ENCODE results near the gene STAG1. TPM values are rescaled to one million over a fixed set of nuclear protein-coding genes. Genes with fewer than 3 reads are reported as not detected.
A peak's percentile ranks its signal among the peaks of the same experiment; 100 is the strongest.
"Not testable (repeated sequence)": the region's sequence is repeated elsewhere in the genome, so short reads cannot be mapped to it uniquely, and the experiment has no call there.

STAG1 gene
- total RNA-seq, 2 experiments from 2014 or later, result 28.0 to 29.7 TPM

DNA sequence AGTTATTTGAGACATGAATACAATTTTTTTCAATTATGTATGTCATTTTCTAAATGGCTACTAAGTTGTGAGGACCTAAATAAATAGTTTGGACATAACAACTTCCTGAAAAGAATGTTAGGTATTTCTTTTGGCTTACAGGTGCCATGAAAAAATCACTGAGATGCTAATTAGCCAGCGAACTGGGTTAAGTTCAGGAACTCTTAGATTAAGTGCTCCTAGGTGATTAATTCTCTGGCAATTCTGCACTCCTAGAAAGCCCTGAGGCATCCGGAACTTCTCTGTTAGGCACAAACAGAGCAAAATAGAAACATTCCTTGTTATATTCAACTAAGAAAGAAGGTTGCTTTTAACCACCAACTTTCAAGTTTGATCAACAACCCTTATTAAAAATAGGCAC, 192.3 kb downstream of the STAG1 start:
- intact Hi-C loops (cut with micrococcal nuclease), result no loop called here
- no peak overlapping the region for H3K4me3 Mint-ChIP-seq
- no peak for DNase-seq
- H3K9me3 Mint-ChIP-seq, result no peaks in the 10 kb centered on the region
- CTCF ChIA-PET, result no interaction called here
- no peak overlapping the region for H3K27ac Mint-ChIP-seq
- no peaks in the 10 kb centered on the region for H3K4me1 Mint-ChIP-seq (ENCODE audit: low read depth)
- H3K27me3 Mint-ChIP-seq (ENCODE audit: low read depth), result no peaks in the 10 kb centered on the region
- peaks cover 10% of the 10 kb centered on the region for H3K36me3 Mint-ChIP-seq (ENCODE audit: low read depth)

DNA sequence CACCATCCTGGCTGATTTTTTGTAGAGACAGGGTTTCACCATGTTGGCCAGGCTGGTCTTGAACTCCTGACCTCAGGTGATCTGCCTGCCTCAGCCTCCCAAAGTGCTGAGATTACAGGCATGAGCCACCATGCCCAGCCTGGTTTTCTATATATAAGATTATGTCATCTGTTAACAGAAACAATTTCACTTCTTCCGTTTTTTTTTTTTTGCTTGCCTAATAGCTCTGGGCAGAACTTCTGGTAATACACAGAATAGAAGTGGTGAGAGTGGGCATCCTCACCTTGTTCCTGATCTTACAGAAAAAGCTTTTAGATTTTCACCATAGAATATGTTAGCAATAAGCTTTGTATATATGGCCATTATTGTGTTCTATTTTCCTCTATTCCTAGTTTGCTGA, 202.7 kb downstream of the STAG1 start:
- H3K4me3 Mint-ChIP-seq; CTCF ChIA-PET; H3K9me3 Mint-ChIP-seq; H3K27me3 Mint-ChIP-seq (ENCODE audit: low read depth); H3K27ac Mint-ChIP-seq; DNase-seq: not testable (repeated sequence)
- H3K4me1 Mint-ChIP-seq (ENCODE audit: low read depth), result peaks cover 20% of the 10 kb centered on the region
- peaks cover 17% of the 10 kb centered on the region for H3K36me3 Mint-ChIP-seq (ENCODE audit: low read depth)
- intact Hi-C loops (cut with micrococcal nuclease), result loop anchor here (5.0 kb wide), 1 partner anchor 352 kb away; the partner anchor contains the start of gene MSL2

DNA sequence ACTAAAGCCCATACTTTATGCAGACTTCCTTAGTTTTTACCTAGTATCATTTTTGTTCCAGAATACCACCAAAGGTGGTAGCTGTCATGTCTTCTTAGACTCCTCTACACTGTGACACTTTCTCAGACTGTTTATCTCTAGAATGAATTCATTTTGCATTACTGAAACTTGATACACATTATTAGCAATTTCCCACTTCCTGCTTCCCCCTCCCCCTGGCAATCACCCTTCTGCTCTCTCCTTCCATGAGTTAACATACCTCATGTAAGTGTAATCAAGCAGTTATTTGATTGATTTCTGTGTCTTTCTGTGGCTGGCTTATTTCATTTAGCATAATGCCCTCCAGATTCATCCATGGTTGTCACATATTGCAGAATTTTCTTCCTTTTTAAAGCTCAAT, 204.9 kb downstream of the STAG1 start:
- Mint-ChIP-seq H3K27ac (peak overlapping the region; percentile 0), H3K27me3 (ENCODE audit: low read depth) (no peaks in the 10 kb centered on the region), H3K4me3 (no peak overlapping the region), H3K36me3 (ENCODE audit: low read depth) (peaks cover 16% of the 10 kb centered on the region), H3K4me1 (ENCODE audit: low read depth) (peaks cover 20% of the 10 kb centered on the region), H3K9me3 (no peaks in the 10 kb centered on the region)
- DNase-seq, result peak; percentile 22
- CTCF ChIA-PET, result no interaction called here
- intact Hi-C loops (cut with micrococcal nuclease), result loop anchor here (1.0 to 5.0 kb wide), 2 partner anchors 205 to 350 kb away; partner anchors contain the start of genes MSL2 and STAG1

DNA sequence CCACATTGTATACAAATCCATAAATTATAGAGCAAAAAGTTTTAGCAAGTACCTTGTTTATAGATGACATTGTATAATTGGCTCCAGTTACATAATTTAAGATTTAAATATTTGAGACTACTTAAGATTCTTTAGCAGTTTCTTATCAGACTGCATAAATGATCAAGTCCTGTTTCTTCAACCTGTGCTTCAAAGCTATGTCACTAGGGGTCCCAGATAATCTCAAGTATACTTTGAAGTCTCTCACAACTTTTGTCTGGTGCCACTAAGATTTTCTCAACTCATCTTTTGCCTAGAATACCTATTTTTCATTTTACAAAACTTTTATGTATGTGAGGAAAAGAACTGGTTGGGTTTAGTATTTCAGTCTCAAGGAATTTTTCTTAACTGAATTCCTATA, 205.5 kb downstream of the STAG1 start:
- H3K9me3 Mint-ChIP-seq, result no peaks in the 10 kb centered on the region
- H3K27me3 Mint-ChIP-seq (ENCODE audit: low read depth), result no peaks in the 10 kb centered on the region
- no peak overlapping the region for H3K27ac Mint-ChIP-seq
- peaks cover 16% of the 10 kb centered on the region for H3K36me3 Mint-ChIP-seq (ENCODE audit: low read depth)
- CTCF ChIA-PET, result interaction anchor here (1.2 kb wide), 1 partner anchor 206 kb away, joined by 3 read pairs; no protein-coding TSS in a partner anchor
- H3K4me1 Mint-ChIP-seq (ENCODE audit: low read depth), result peaks cover 20% of the 10 kb centered on the region
- DNase-seq, result no peak
- intact Hi-C loops (cut with micrococcal nuclease), result loop anchor here (1.0 to 5.0 kb wide), 2 partner anchors 206 to 349 kb away; partner anchors contain the start of genes MSL2 and STAG1
- H3K4me3 Mint-ChIP-seq, result no peak overlapping the region

DNA sequence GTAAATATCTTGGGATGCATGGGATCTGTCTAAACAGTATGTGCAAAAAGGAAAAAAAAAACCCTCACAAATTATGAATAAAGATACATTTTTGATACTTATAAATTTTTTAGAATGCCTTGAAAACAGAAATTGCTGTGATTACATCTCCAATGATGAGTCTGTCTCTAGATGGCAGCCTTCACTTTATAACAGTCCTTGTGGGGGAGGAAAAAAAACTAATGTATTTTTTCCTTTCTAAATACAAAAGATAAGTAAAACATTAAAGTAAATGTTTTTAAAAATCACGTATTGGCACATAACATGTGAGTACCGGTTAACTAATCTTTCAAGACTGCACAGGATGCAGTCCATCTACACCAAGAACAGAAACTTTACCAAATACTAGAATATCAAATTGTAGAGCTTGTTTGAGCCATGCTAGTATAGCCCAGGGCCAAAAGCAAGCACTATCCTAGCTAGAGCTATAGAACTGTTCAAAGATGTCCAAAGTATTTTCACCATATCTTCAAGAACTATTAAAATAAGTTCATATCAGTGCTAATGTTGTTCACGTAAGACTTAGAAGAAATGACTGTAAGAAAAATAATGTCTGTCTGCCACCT, 206.4 kb downstream of the STAG1 start:
- CTCF ChIA-PET, result interaction anchor here (1.2 kb wide), 1 partner anchor 207 kb away, joined by 3 read pairs; no protein-coding TSS in a partner anchor
- intact Hi-C loops (cut with micrococcal nuclease), result loop anchor here (5.0 kb wide), 1 partner anchor 348 kb away; the partner anchor contains the start of gene MSL2
- Mint-ChIP-seq H3K27me3 (ENCODE audit: low read depth) (no peaks in the 10 kb centered on the region), H3K4me3 (no peak overlapping the region), H3K4me1 (ENCODE audit: low read depth) (peaks cover 12% of the 10 kb centered on the region), H3K36me3 (ENCODE audit: low read depth) (peaks cover 13% of the 10 kb centered on the region), H3K27ac (no peak overlapping the region), H3K9me3 (no peaks in the 10 kb centered on the region)
- no peak for DNase-seq

DNA sequence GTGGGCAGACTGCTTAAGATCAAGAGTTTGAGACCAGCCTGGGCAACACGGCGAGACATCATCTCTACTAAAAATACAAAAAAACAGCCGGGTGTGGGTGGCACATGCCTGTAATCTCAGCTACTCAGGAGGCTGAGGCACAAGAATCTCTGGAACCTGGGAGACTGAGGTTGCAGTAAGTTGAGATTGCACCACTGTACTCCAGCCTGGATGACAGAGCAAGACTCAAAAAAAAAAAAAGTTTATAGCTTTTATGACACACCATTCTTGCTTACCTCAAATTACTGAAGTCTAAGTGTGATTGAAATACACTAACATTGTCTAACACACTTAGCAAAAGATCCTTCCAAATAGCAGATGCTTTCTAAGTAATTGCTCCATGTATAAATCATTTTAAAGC, 207.6 kb downstream of the STAG1 start:
- intact Hi-C loops (cut with micrococcal nuclease), result no loop called here
- DNase-seq, result no peak
- CTCF ChIA-PET, result interaction anchor here (0.7 kb wide), 1 partner anchor 467 kb away, joined by 3 read pairs; no protein-coding TSS in a partner anchor
- H3K36me3 Mint-ChIP-seq (ENCODE audit: low read depth), result peaks cover 4% of the 10 kb centered on the region
- H3K4me1 Mint-ChIP-seq (ENCODE audit: low read depth), result peaks cover 10% of the 10 kb centered on the region
- no peak overlapping the region for H3K4me3 Mint-ChIP-seq
- no peaks in the 10 kb centered on the region for H3K27me3 Mint-ChIP-seq (ENCODE audit: low read depth)
- H3K9me3 Mint-ChIP-seq, result no peaks in the 10 kb centered on the region
- no peak overlapping the region for H3K27ac Mint-ChIP-seq

DNA sequence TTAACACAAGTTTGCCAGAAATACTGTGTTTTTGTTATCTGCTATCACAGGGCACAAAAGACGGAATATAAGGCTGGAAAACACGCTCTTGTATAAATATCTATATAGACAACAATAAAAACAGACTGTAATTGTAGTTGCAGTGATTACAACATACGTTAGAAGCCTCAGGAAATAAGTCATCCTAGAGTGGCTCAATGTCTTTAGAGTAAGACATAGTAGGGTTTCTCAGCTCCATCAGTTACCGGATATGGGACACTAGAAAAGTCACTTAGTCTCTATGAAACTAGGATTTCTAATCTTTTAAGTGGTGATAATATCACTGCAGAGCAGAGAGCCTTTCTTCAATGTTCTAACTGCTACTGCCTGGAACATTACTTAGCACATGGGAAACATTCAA, 208.8 kb downstream of the STAG1 start:
- H3K27ac Mint-ChIP-seq, result no peak overlapping the region

DNA sequence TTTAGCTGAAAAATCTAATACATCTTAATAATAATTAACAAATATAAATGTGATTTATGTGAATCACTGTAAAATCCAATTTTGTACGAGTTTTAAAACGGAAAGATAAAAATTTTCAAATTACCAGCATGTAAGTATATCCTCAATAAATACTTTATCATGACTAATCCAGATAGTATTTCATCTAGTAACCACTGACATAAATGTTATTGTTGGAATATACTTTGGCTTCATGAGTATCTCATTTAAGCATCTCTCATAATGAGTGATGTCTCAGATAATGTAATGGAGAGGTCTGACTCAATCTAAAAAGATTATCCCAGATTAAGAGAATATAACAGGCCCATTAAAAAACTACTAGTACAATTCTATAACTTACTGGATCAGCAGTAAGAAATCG, 216.3 kb downstream of the STAG1 start:
- intact Hi-C loops (cut with micrococcal nuclease), result no loop called here
- peaks cover 36% of the 10 kb centered on the region for H3K36me3 Mint-ChIP-seq (ENCODE audit: low read depth)

More for the DNA sequence above, 208.8 kb downstream of the STAG1 start:
- Mint-ChIP-seq H3K4me3 (no peak overlapping the region), H3K9me3 (no peaks in the 10 kb centered on the region), H3K36me3 (ENCODE audit: low read depth) (peaks cover 2% of the 10 kb centered on the region), H3K4me1 (ENCODE audit: low read depth) (peaks cover 10% of the 10 kb centered on the region), H3K27me3 (ENCODE audit: low read depth) (no peaks in the 10 kb centered on the region)
- CTCF ChIA-PET, result interaction anchor here (1.3 kb wide), 1 partner anchor 209 kb away, joined by 6 read pairs; the partner anchor contains the start of gene STAG1
- DNase-seq, result no peak
- intact Hi-C loops (cut with micrococcal nuclease), result no loop called here

DNA sequence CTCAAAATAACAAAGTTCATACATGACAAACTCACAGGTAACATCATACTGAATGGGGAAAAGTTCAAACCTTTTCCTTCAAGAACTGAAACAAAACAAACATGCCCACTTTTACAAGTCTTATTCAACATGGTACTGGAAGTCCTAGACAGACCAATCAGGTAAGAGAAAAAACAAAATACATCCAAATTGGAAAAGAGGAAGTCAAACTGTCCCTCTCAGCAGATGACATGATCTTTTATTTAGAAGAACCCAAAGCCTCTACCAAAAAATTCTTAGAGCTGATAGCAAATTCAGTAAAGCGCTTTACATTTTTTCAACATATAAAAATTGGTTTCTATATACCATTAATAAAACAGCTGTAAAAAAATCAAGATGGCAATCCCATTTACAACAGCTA, 219.4 kb downstream of the STAG1 start:
- intact Hi-C loops (cut with micrococcal nuclease), result no loop called here
- peaks cover 60% of the 10 kb centered on the region for H3K36me3 Mint-ChIP-seq (ENCODE audit: low read depth)
- H3K9me3 Mint-ChIP-seq, result peaks cover 23% of the 10 kb centered on the region
- H3K27me3 Mint-ChIP-seq (ENCODE audit: low read depth), result no peaks in the 10 kb centered on the region
- peaks cover 3% of the 10 kb centered on the region for H3K4me1 Mint-ChIP-seq (ENCODE audit: low read depth)
- CTCF ChIA-PET, result interaction anchor here (0.6 kb wide), 1 partner anchor 166 kb away, joined by 8 read pairs; no protein-coding TSS in a partner anchor
- no peak overlapping the region for H3K4me3 Mint-ChIP-seq
- H3K27ac Mint-ChIP-seq, result no peak overlapping the region
- no peak for DNase-seq

More for the DNA sequence above, 216.3 kb downstream of the STAG1 start:
- DNase-seq, result no peak
- no peaks in the 10 kb centered on the region for H3K27me3 Mint-ChIP-seq (ENCODE audit: low read depth)
- no peak overlapping the region for H3K4me3 Mint-ChIP-seq
- CTCF ChIA-PET, result no interaction called here
- H3K4me1 Mint-ChIP-seq (ENCODE audit: low read depth), result no peaks in the 10 kb centered on the region
- H3K27ac Mint-ChIP-seq, result no peak overlapping the region
- H3K9me3 Mint-ChIP-seq, result peaks cover 17% of the 10 kb centered on the region

DNA sequence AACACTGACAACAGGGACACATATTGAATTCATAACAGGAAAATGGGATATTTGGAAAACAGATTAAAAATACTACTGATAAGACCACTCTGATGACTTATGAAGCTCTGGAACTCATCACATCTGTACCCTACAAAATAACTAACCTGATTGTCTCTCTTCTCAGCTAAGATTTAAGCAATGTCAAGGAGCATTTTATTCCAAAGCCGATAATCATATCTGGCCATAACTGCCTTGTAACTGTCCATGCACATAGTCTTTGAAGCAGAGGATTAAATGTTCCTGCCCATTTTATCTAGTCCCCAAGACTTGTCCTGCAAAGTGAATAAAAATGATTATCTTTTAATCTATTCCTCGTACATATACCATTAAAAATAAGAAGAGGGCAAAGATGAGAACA, 234.1 kb downstream of the STAG1 start:
- no peak for DNase-seq
- H3K4me1 Mint-ChIP-seq (ENCODE audit: low read depth), result peaks cover 1% of the 10 kb centered on the region
- H3K36me3 Mint-ChIP-seq (ENCODE audit: low read depth), result peaks cover 15% of the 10 kb centered on the region
- no peak overlapping the region for H3K27ac Mint-ChIP-seq
- H3K27me3 Mint-ChIP-seq (ENCODE audit: low read depth), result no peaks in the 10 kb centered on the region
- H3K4me3 Mint-ChIP-seq, result no peak overlapping the region
- CTCF ChIA-PET, result interaction anchor here (0.7 to 0.8 kb wide), 2 partner anchors 167 to 234 kb away, joined by 3 read pairs; no protein-coding TSS in a partner anchor
- no peaks in the 10 kb centered on the region for H3K9me3 Mint-ChIP-seq
- intact Hi-C loops (cut with micrococcal nuclease), result no loop called here

DNA sequence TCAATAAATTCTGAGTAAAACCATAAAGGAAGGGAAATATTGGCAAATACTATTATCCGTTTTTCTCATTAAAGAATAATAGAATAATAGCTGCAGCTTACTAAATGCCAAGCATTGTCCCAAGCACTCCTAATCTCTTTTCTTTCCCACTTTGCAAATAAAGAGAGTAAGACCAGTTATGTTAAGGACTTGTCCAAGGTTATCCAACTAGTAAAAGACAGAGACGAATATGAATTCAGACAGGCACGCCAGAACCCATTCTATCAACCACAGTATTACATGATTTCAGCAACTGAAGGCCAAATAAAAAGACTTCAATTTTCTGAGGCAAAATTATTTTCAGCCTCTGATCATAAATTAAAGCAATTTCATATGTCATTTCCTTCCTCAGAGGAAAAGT, 235.5 kb downstream of the STAG1 start:
- Mint-ChIP-seq H3K27ac (no peak overlapping the region), H3K27me3 (ENCODE audit: low read depth) (no peaks in the 10 kb centered on the region), H3K9me3 (no peaks in the 10 kb centered on the region), H3K4me1 (ENCODE audit: low read depth) (peaks cover 1% of the 10 kb centered on the region), H3K36me3 (ENCODE audit: low read depth) (peaks cover 18% of the 10 kb centered on the region), H3K4me3 (no peak overlapping the region)
- no peak for DNase-seq
- intact Hi-C loops (cut with micrococcal nuclease), result no loop called here
- CTCF ChIA-PET, result no interaction called here

DNA sequence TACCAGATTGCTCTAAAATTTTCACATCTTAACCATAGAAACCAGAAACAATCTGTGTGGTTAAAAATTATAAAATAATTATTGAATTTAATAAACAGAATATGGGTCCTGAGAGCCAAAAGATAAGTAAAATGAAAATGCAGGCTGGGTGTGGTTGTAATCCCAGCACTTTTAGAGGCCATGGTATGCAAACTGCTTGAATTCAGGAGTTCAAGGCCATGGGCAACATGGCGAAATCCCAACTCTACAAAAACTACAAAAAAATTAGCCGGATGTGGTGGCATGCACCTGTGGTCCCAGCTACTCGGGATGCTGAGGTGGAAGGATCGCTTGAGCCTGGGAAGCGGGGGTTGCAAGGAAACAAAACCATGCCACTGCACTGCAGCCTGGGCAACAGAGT, 236.1 kb downstream of the STAG1 start:
- no peak for DNase-seq
- Mint-ChIP-seq H3K4me3 (no peak overlapping the region), H3K9me3 (no peaks in the 10 kb centered on the region), H3K36me3 (ENCODE audit: low read depth) (peaks cover 18% of the 10 kb centered on the region), H3K27ac (no peak overlapping the region), H3K27me3 (ENCODE audit: low read depth) (no peaks in the 10 kb centered on the region), H3K4me1 (ENCODE audit: low read depth) (peaks cover 1% of the 10 kb centered on the region)
- intact Hi-C loops (cut with micrococcal nuclease), result no loop called here
- CTCF ChIA-PET, result no interaction called here

DNA sequence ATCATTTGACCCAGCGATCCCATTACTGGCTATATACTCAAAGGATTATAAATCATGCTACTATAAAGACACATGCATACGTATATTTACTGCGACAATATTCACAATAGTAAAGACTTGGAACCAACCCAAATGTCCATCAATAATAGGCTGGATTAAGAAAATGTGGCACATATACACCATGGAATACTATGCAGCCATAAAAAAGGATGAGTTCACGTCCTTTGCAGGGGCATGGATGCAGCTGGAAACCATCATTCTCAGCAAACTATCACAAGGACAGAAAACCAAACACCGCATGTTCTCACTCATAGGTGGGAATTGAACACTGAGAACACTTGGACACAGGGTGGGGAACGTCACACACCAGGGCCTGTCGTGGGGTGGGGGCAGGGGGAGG, 237.6 kb downstream of the STAG1 start:
- H3K4me3 Mint-ChIP-seq; H3K9me3 Mint-ChIP-seq; H3K4me1 Mint-ChIP-seq (ENCODE audit: low read depth); CTCF ChIA-PET; H3K27ac Mint-ChIP-seq; H3K27me3 Mint-ChIP-seq (ENCODE audit: low read depth); DNase-seq; intact Hi-C loops (cut with micrococcal nuclease): not testable (repeated sequence)
- peaks cover 18% of the 10 kb centered on the region for H3K36me3 Mint-ChIP-seq (ENCODE audit: low read depth)

All from activated naive CD4-positive, alpha-beta T cell treated with anti-CD3 and anti-CD28 coated beads for 36 hours (primary cell).